NCI-H510A (cell line): ENCODE data around the gene AMPD2.

Source experiments
- DNase-seq: peaks from one replicate; lab custom pipeline; 2025; lab: John Stamatoyannopoulos, UW

The AMPD2 gene

GRCh38 chr1:109630898-109631512 is 11.4 kb downstream of the AMPD2 start:
- no peak for DNase-seq

- DNase-seq: no peak
These were observed 12.2 kb downstream of the AMPD2 start for GRCh38 chr1:109631513-109632505.

- peak; percentile 77 for DNase-seq
These were observed 13.2 kb downstream of the AMPD2 start for GRCh38 chr1:109632671-109633346.

GRCh38 chr1:109634292-109634691 is 14.7 kb downstream of the AMPD2 start:
- DNase-seq: no peak

GRCh38 chr1:109634771-109635750 is 15.4 kb downstream of the AMPD2 start:
- no peak for DNase-seq

GRCh38 chr1:109635862-109636200 is 16.2 kb downstream of the AMPD2 start:
- no peak for DNase-seq

GRCh38 chr1:109636201-109636952 is 16.7 kb downstream of the AMPD2 start:
- DNase-seq: no peak

GRCh38 chr1:109637446-109637845 is 17.8 kb downstream of the AMPD2 start:
- DNase-seq: no peak

GRCh38 chr1:109639063-109639840 is 19.6 kb downstream of the AMPD2 start:
- no peak for DNase-seq

GRCh38 chr1:109639841-109640184 is 20.2 kb downstream of the AMPD2 start:
- no peak for DNase-seq

- DNase-seq: no peak
These were observed 20.7 kb downstream of the AMPD2 start for GRCh38 chr1:109640285-109640865.

- DNase-seq: no peak
These were observed 21.6 kb downstream of the AMPD2 start for GRCh38 chr1:109641078-109641740.

- DNase-seq: no peak
These were observed 22.2 kb downstream of the AMPD2 start for GRCh38 chr1:109641861-109642260.

- no peak for DNase-seq
These were observed 23.0 kb downstream of the AMPD2 start for GRCh38 chr1:109642626-109643025.

- DNase-seq: peak; percentile 45
These were observed 24.0 kb downstream of the AMPD2 start for GRCh38 chr1:109643385-109644230.

- no peak for DNase-seq
These were observed 25.0 kb downstream of the AMPD2 start for GRCh38 chr1:109644670-109645069.

GRCh38 chr1:109649491-109649914 is 29.9 kb downstream of the AMPD2 start:
- DNase-seq: no peak

GRCh38 chr1:109650609-109651008 is 31.0 kb downstream of the AMPD2 start:
- DNase-seq: no peak
